Measurements from ENCODE around the gene FBXL17. TPM values are rescaled to one million over a fixed set of nuclear protein-coding genes. Genes with fewer than 3 reads are reported as not detected.
A peak's percentile ranks its signal among the peaks of the same experiment; 100 is the strongest.

Gene FBXL17
- total RNA-seq, 5 donors from 2014 or later (not counting 1 experiment from before 2014, with no cell fraction given) = 20.4 to 30.1 (median 22.1) TPM

- no peak overlapping the region for H3K4me3 Mint-ChIP-seq
- Histone ChIP-seq H3K4me1 (ENCODE audit: control insufficient read depth in 1 of 2, extremely low read depth in 1 of 2, insufficient read depth in 2 of 2, low read length in 2 of 2) (no peaks in the 10 kb centered on the region), H3K27ac (ENCODE audit: low read length) (no peak overlapping the region), H3K27me3 (replicated peaks in 1 of 2; ENCODE audit: control insufficient read depth in 2 of 2, extremely low read depth in 1 of 2, insufficient read depth in 2 of 2, low read length in 1 of 2) (no peaks in the 10 kb centered on the region), H3K9me3 (no peaks in the 10 kb centered on the region), H3K4me3 (ENCODE audit: control insufficient read depth in 1 of 2, extremely low read depth in 1 of 2, low read length in 1 of 2) (no peak overlapping the region), H3K36me3 (ENCODE audit: control insufficient read depth in 2 of 2, extremely low read depth in 1 of 2, insufficient read depth in 1 of 2, low read length in 1 of 2) (no peaks in the 10 kb centered on the region)
- H3K27ac Mint-ChIP-seq = no peak overlapping the region
- no peak for ATAC-seq (replicated peaks in 1 of 4)
- H3K9me3 Mint-ChIP-seq = no peaks in the 10 kb centered on the region
- no peak for DNase-seq
- ChIA-PET CTCF (interaction anchor here in 1 of 2 donors (0.6 kb wide), 1 partner anchor 465 kb away, joined by 3 read pairs; no protein-coding TSS in a partner anchor), POLR2A (interaction anchor here in 1 of 2 donors (0.7 kb wide), 1 partner anchor 465 kb away, joined by 3 read pairs; no protein-coding TSS in a partner anchor)
- 100% methylated on average over 2 of the region's 3 CpGs for WGBS (ENCODE audit: insufficient coverage)
- H3K4me1 Mint-ChIP-seq = peaks cover 3 to 8% (median 6%) of the 10 kb centered on the region in 3 donors
- H3K36me3 Mint-ChIP-seq = peaks cover 6% of the 10 kb centered on the region
- H3K27me3 Mint-ChIP-seq = no peaks in the 10 kb centered on the region
Measured at GRCh38 chr5:108353087-108353486, 28.8 kb downstream of the FBXL17 start.

GRCh38 chr5:108345541-108346171 is 36.2 kb downstream of the FBXL17 start:
- no peak overlapping the region for H3K4me3 ChIP-seq (ENCODE audit: control insufficient read depth in 1 of 2, extremely low read depth in 1 of 2, low read length in 1 of 2)
- Mint-ChIP-seq H3K4me1 (peaks cover 0 to 4% (median 2%) of the 10 kb centered on the region in 3 donors), H3K36me3 (peaks cover 20% of the 10 kb centered on the region), H3K27ac (no peak overlapping the region), H3K9me3 (no peaks in the 10 kb centered on the region), H3K4me3 (no peak overlapping the region), H3K27me3 (no peaks in the 10 kb centered on the region)
- ChIA-PET POLR2A (no interaction called here), CTCF (interaction anchor here (0.6 to 2.5 kb wide), 11 partner anchors 11 to 773 kb away, joined by 3 to 66 read pairs (median 4); no protein-coding TSS in a partner anchor)
- WGBS (ENCODE audit: insufficient coverage) = no CpG with 5 or more reads among the region's 2 CpGs
- no peaks in the 10 kb centered on the region for H3K27me3 ChIP-seq (replicated peaks in 1 of 2; ENCODE audit: control insufficient read depth in 2 of 2, extremely low read depth in 1 of 2, insufficient read depth in 2 of 2, low read length in 1 of 2)
- ATAC-seq (replicated peaks in 1 of 4) (peak in 2 of 4 experiments; percentile 47 to 54), DNase-seq (peak in 1 of 35 experiments; percentile 63)
- peaks cover 0 to 3% of the 10 kb centered on the region in 2 donors for H3K36me3 ChIP-seq (ENCODE audit: control insufficient read depth in 2 of 2, extremely low read depth in 1 of 2, insufficient read depth in 1 of 2, low read length in 1 of 2)
- no peaks in the 10 kb centered on the region for H3K9me3 ChIP-seq
- no peaks in the 10 kb centered on the region for H3K4me1 ChIP-seq (ENCODE audit: control insufficient read depth in 1 of 2, extremely low read depth in 1 of 2, insufficient read depth in 2 of 2, low read length in 2 of 2)
- H3K27ac ChIP-seq (ENCODE audit: low read length) = no peak overlapping the region

- Mint-ChIP-seq H3K36me3 (peaks cover 21% of the 10 kb centered on the region), H3K27ac (no peak overlapping the region)
Measured at GRCh38 chr5:108344103-108344822, 37.6 kb downstream of the FBXL17 start.

GRCh38 chr5:108341866-108342265 is 40.0 kb downstream of the FBXL17 start:
- ChIA-PET POLR2A (no interaction called here), CTCF (interaction anchor here in 1 of 2 donors (2.6 kb wide), 1 partner anchor 82 kb away, joined by 9 read pairs; no protein-coding TSS in a partner anchor)
- no CpG with 5 or more reads among the region's 1 CpG for WGBS (ENCODE audit: insufficient coverage)
- Mint-ChIP-seq H3K27me3 (no peaks in the 10 kb centered on the region), H3K4me1 (peaks cover 1 to 4% (median 2%) of the 10 kb centered on the region in 3 donors), H3K36me3 (peaks cover 25% of the 10 kb centered on the region), H3K9me3 (no peaks in the 10 kb centered on the region), H3K27ac (no peak overlapping the region), H3K4me3 (no peak overlapping the region)
- Histone ChIP-seq H3K27me3 (replicated peaks in 1 of 2; ENCODE audit: control insufficient read depth in 2 of 2, extremely low read depth in 1 of 2, insufficient read depth in 2 of 2, low read length in 1 of 2) (no peaks in the 10 kb centered on the region), H3K9me3 (no peaks in the 10 kb centered on the region), H3K4me3 (ENCODE audit: control insufficient read depth in 1 of 2, extremely low read depth in 1 of 2, low read length in 1 of 2) (no peak overlapping the region), H3K27ac (ENCODE audit: low read length) (no peak overlapping the region), H3K4me1 (ENCODE audit: control insufficient read depth in 1 of 2, extremely low read depth in 1 of 2, insufficient read depth in 2 of 2, low read length in 2 of 2) (no peaks in the 10 kb centered on the region), H3K36me3 (ENCODE audit: control insufficient read depth in 2 of 2, extremely low read depth in 1 of 2, insufficient read depth in 1 of 2, low read length in 1 of 2) (peaks cover 0 to 3% of the 10 kb centered on the region in 2 donors)
- no peak for DNase-seq
- no peak for ATAC-seq (replicated peaks in 1 of 4)

More at GRCh38 chr5:108344103-108344822, 37.6 kb downstream of the FBXL17 start:
- DNase-seq = no peak
- POLR2A ChIA-PET = no interaction called here
- no peaks in the 10 kb centered on the region for H3K9me3 ChIP-seq
- H3K4me3 ChIP-seq (ENCODE audit: control insufficient read depth in 1 of 2, extremely low read depth in 1 of 2, low read length in 1 of 2) = no peak overlapping the region
- CTCF ChIA-PET = interaction anchor here (0.9 to 2.5 kb wide), 2 partner anchors 83 to 196 kb away, joined by 3 to 66 read pairs; no protein-coding TSS in a partner anchor
- H3K4me1 ChIP-seq (ENCODE audit: control insufficient read depth in 1 of 2, extremely low read depth in 1 of 2, insufficient read depth in 2 of 2, low read length in 2 of 2) = no peaks in the 10 kb centered on the region
- Mint-ChIP-seq H3K9me3 (no peaks in the 10 kb centered on the region), H3K4me1 (peaks cover 1 to 4% (median 2%) of the 10 kb centered on the region in 3 donors), H3K4me3 (no peak overlapping the region), H3K27me3 (no peaks in the 10 kb centered on the region)
- no peak overlapping the region for H3K27ac ChIP-seq (ENCODE audit: low read length)
- no peak for ATAC-seq (replicated peaks in 1 of 4)
- peaks cover 0 to 3% of the 10 kb centered on the region in 2 donors for H3K36me3 ChIP-seq (ENCODE audit: control insufficient read depth in 2 of 2, extremely low read depth in 1 of 2, insufficient read depth in 1 of 2, low read length in 1 of 2)
- H3K27me3 ChIP-seq (replicated peaks in 1 of 2; ENCODE audit: control insufficient read depth in 2 of 2, extremely low read depth in 1 of 2, insufficient read depth in 2 of 2, low read length in 1 of 2) = no peaks in the 10 kb centered on the region
- WGBS (ENCODE audit: insufficient coverage) = no CpG with 5 or more reads among the region's 5 CpGs

- DNase-seq = no peak
- Mint-ChIP-seq H3K4me1 (peaks cover 0 to 4% (median 0%) of the 10 kb centered on the region in 3 donors), H3K27me3 (no peaks in the 10 kb centered on the region), H3K36me3 (peaks cover 25% of the 10 kb centered on the region), H3K4me3 (no peak overlapping the region), H3K27ac (no peak overlapping the region), H3K9me3 (no peaks in the 10 kb centered on the region)
- CTCF ChIA-PET = interaction anchor here in 1 of 2 donors (0.6 to 0.7 kb wide), 2 partner anchors 77 to 80 kb away, joined by 3 to 4 read pairs; no protein-coding TSS in a partner anchor
- H3K27ac ChIP-seq (ENCODE audit: low read length) = no peak overlapping the region
- H3K4me1 ChIP-seq (ENCODE audit: control insufficient read depth in 1 of 2, extremely low read depth in 1 of 2, insufficient read depth in 2 of 2, low read length in 2 of 2) = no peaks in the 10 kb centered on the region
- ATAC-seq (replicated peaks in 1 of 4) = no peak
- POLR2A ChIA-PET = interaction anchor here in 1 of 2 donors (0.6 kb wide), 1 partner anchor 1718 kb away, joined by 3 read pairs; no protein-coding TSS in a partner anchor
- 75% methylated on average over 1 of the region's 8 CpGs for WGBS (ENCODE audit: insufficient coverage)
- H3K36me3 ChIP-seq (ENCODE audit: control insufficient read depth in 2 of 2, extremely low read depth in 1 of 2, insufficient read depth in 1 of 2, low read length in 1 of 2) = peaks cover 0 to 3% of the 10 kb centered on the region in 2 donors
- no peak overlapping the region for H3K4me3 ChIP-seq (ENCODE audit: control insufficient read depth in 1 of 2, extremely low read depth in 1 of 2, low read length in 1 of 2)
- no peaks in the 10 kb centered on the region for H3K27me3 ChIP-seq (replicated peaks in 1 of 2; ENCODE audit: control insufficient read depth in 2 of 2, extremely low read depth in 1 of 2, insufficient read depth in 2 of 2, low read length in 1 of 2)
- no peaks in the 10 kb centered on the region for H3K9me3 ChIP-seq
Measured at GRCh38 chr5:108340131-108340530, 41.8 kb downstream of the FBXL17 start.

- no peaks in the 10 kb centered on the region for H3K27me3 Mint-ChIP-seq
- H3K27ac Mint-ChIP-seq = no peak overlapping the region
- ChIA-PET POLR2A (no interaction called here), CTCF (interaction anchor here in 1 of 2 donors (0.7 kb wide), 1 partner anchor 79 kb away, joined by 4 read pairs; no protein-coding TSS in a partner anchor)
- ATAC-seq (replicated peaks in 1 of 4) (no peak), DNase-seq (no peak)
- H3K36me3 Mint-ChIP-seq = peaks cover 27% of the 10 kb centered on the region
- H3K9me3 ChIP-seq = no peaks in the 10 kb centered on the region
- H3K4me1 Mint-ChIP-seq = peaks cover 4% of the 10 kb centered on the region in 3 donors
- no peaks in the 10 kb centered on the region for H3K4me1 ChIP-seq (ENCODE audit: control insufficient read depth in 1 of 2, extremely low read depth in 1 of 2, insufficient read depth in 2 of 2, low read length in 2 of 2)
- peaks cover 0 to 3% of the 10 kb centered on the region in 2 donors for H3K36me3 ChIP-seq (ENCODE audit: control insufficient read depth in 2 of 2, extremely low read depth in 1 of 2, insufficient read depth in 1 of 2, low read length in 1 of 2)
- no peaks in the 10 kb centered on the region for H3K27me3 ChIP-seq (replicated peaks in 1 of 2; ENCODE audit: control insufficient read depth in 2 of 2, extremely low read depth in 1 of 2, insufficient read depth in 2 of 2, low read length in 1 of 2)
- WGBS (ENCODE audit: insufficient coverage) = no CpG with 5 or more reads among the region's 1 CpG
- no peak overlapping the region for H3K27ac ChIP-seq (ENCODE audit: low read length)
- no peak overlapping the region for H3K4me3 ChIP-seq (ENCODE audit: control insufficient read depth in 1 of 2, extremely low read depth in 1 of 2, low read length in 1 of 2)
- no peaks in the 10 kb centered on the region for H3K9me3 Mint-ChIP-seq
- no peak overlapping the region for H3K4me3 Mint-ChIP-seq
Measured at GRCh38 chr5:108339220-108339619, 42.7 kb downstream of the FBXL17 start.
